HepG2 (cell line): ENCODE results near the gene PHF23. TPM values are rescaled to one million over a fixed set of nuclear protein-coding genes. Genes with fewer than 3 reads are reported as not detected.
A peak's percentile ranks its signal among the peaks of the same experiment; 100 is the strongest.

Experiments
- AGO1 ChIP-seq: fragments of 200-400 bp; formaldehyde crosslinking; IDR thresholded peaks from 2 replicates; pipeline ENCODE4 v1.6.1; 2017; ENCODE audit warnings: mild to moderate bottlenecking, low read depth, low read length, moderate library complexity; ENCODE audit not compliant: poor library complexity, severe bottlenecking
- AGO2 ChIP-seq: fragments of 200-400 bp; formaldehyde crosslinking; optimal IDR thresholded peaks from 2 replicates; pipeline ENCODE3; 2017; ENCODE audit warnings: mild to moderate bottlenecking, low read depth, low read length, moderate library complexity
- ASH2L ChIP-seq: fragments of 300-600, 200-600 bp; sonication (generic); IDR thresholded peaks from 2 replicates; pipeline ENCODE4 v1.7.0; 2017; ENCODE audit warnings: low read depth, mild to moderate bottlenecking, moderate library complexity, mixed read lengths, low read length; ENCODE audit not compliant: insufficient read length
- CHD4 ChIP-seq: fragments of 200-600 bp; sonication (generic); IDR thresholded peaks from 2 replicates; pipeline ENCODE4 v1.7.0; 2017; ENCODE audit warnings: mild to moderate bottlenecking, low read length, borderline replicate concordance
- FUBP1 ChIP-seq: sonication (generic); formaldehyde crosslinking; IDR thresholded peaks from 2 replicates; pipeline ENCODE4 v1.5.1; 2020; ENCODE audit warnings: missing genetic modification reagents, mild to moderate bottlenecking, borderline replicate concordance
- JARID2 ChIP-seq: sonication (generic); formaldehyde crosslinking; IDR thresholded peaks from 2 replicates; pipeline ENCODE4 v1.8.1; 2023; ENCODE audit warnings: missing genetic modification reagents, inconsistent platforms; ENCODE audit not compliant: insufficient replicate concordance
- KDM5A ChIP-seq: fragments of 200-600 bp; sonication (generic); IDR thresholded peaks from 2 replicates; pipeline ENCODE4 v1.7.0; 2018; ENCODE audit warnings: antibody characterized with exemption, mild to moderate bottlenecking, low read length, borderline replicate concordance
- NAIF1 ChIP-seq: sonication (generic); formaldehyde crosslinking; IDR thresholded peaks from 2 replicates; pipeline ENCODE4 v1.5.0; 2020; ENCODE audit warnings: mild to moderate bottlenecking, missing genetic modification reagents, borderline replicate concordance
- PAF1 ChIP-seq: IDR thresholded peaks from 2 replicates; pipeline ENCODE4 v1.6.1; 2016; ENCODE audit warnings: missing genetic modification reagents, missing compliant biosample characterization
- THAP11 ChIP-seq: IDR thresholded peaks from 2 replicates; pipeline ENCODE4 v1.6.1; 2016; ENCODE audit warnings: missing biosample characterization, missing genetic modification reagents
- TSC22D2 ChIP-seq: sonication (generic); formaldehyde crosslinking; IDR thresholded peaks from 2 replicates; pipeline ENCODE4 v1.5.1; 2020; ENCODE audit warnings: missing genetic modification reagents, mild to moderate bottlenecking, borderline replicate concordance
- ZBTB10 ChIP-seq: sonication (generic); formaldehyde crosslinking; IDR thresholded peaks from 2 replicates; pipeline ENCODE4 v1.4.0; 2020; ENCODE audit warnings: missing genetic modification reagents, borderline replicate concordance
- ZBTB7A ChIP-seq: sonication (generic); formaldehyde crosslinking; IDR thresholded peaks from 2 replicates; pipeline ENCODE4 v1.8.0; 2022; ENCODE audit warnings: mild to moderate bottlenecking, missing genetic modification reagents
- ZNF558 ChIP-seq: sonication (generic); formaldehyde crosslinking; IDR thresholded peaks from 2 replicates; pipeline ENCODE4 v1.9.0; 2022; ENCODE audit warnings: mild to moderate bottlenecking, missing genetic modification reagents, borderline replicate concordance
- ZNF678 ChIP-seq: sonication (generic); formaldehyde crosslinking; IDR thresholded peaks from 2 replicates; pipeline ENCODE4 v1.4.0; 2020; ENCODE audit warnings: mild to moderate bottlenecking, missing genetic modification reagents
- ZNF772 ChIP-seq: sonication (generic); formaldehyde crosslinking; IDR thresholded peaks from 2 replicates; pipeline ENCODE4 v1.5.0; 2020; ENCODE audit warnings: mild to moderate bottlenecking, missing genetic modification reagents
- polyA plus RNA-seq, 8 experiments: library from polyadenylated mRNA; depleted of rRNA in 3 of 8; stranded (reverse) in 7 of 8; unstranded in 1 of 8; fragments of >200 nt; fragmentation: Illumina TruSeq in 4 of 8; extraction: Trizol in 4 of 8; gene quantifications; 2 replicates each; pipeline versions ENCODE4 v1.2.1 to v1.2.3, GENCODE V29; 2011 to 2016; ENCODE audit warnings: low read depth in 4 of 8, missing spikeins in 1 of 8, mixed read lengths in 1 of 8; ENCODE audit not compliant: insufficient read depth in 1 of 8
- total RNA-seq, 5 experiments: library from RNA; depleted of rRNA; stranded (reverse); fragments of >200 nt; fragmentation: Illumina TruSeq; extraction: Trizol; gene quantifications; 2 replicates each; pipeline ENCODE4 v1.2.3, GENCODE V29; 2016; ENCODE audit warnings: low read depth in 1 of 5
- TF ChIP-seq, protein P1 (sequence below): sonication (generic); formaldehyde crosslinking; IDR thresholded peaks from 2 replicates; pipeline ENCODE4 v1.9.0; 2022; ENCODE audit warnings: missing genetic modification reagents, mild to moderate bottlenecking, borderline replicate concordance
- TF ChIP-seq, protein P2 (sequence below): sonication (generic); formaldehyde crosslinking; IDR thresholded peaks from 2 replicates; pipeline ENCODE4 v1.9.0; 2021; ENCODE audit warnings: missing genetic modification reagents, mild to moderate bottlenecking, borderline replicate concordance

Gene PHF23
- total and polyA plus RNA-seq, 2 of the 13 experiments (the other 11 are each of a cell fraction or from before 2014, with no cell fraction given), result 27.6 to 33.2 TPM

DNA sequence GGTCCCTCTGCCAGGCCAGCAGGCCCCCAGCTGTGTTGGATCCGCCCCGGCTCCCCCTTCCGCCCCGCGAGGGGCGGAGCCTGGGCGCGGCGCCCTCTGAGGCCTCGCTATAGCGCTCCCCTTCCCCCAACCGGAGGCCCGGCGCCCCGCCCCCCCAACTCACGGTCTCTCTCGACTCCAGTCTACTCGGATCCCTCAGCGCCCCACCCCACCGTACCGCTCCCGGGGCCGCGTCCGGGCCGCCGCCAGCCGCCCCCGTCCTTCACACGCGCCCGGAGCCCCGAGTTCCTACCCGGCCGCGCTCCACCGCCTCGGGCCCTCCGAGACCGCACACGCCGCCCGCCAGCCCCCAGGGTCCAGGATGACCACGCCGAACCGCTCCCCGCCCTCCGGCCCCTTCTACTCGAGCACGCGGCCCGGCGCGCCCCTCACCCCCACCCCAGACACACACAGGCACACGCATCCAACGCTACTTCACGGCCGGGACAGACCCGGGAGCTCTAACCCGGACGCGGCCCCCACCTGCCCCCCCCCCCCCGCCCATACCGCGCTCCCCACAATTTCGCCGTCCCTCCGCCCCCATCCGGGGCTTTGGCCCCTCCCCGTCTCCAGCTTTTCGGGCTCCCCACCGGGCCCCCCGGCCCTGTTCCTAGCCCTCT lies 1.4 kb downstream of the PHF23 start (continued):
- TF ChIP-seq CHD4 (no peak), PAF1 (CRISPR knock-in tag) (no peak), THAP11 (CRISPR knock-in tag) (peak; percentile 74), ZBTB10 (CRISPR knock-in tag) (peak; percentile 48; the same call in 1 of the 2 replicates), FUBP1 (CRISPR knock-in tag) (no peak), ZNF678 (no peak), ZBTB7A (no peak), AGO1 (peak; percentile 48), ZNF558 (CRISPR knock-in tag) (no peak), NAIF1 (CRISPR knock-in tag) (peak; percentile 68; the same call in 1 of the 2 replicates), TSC22D2 (CRISPR knock-in tag) (no peak), AGO2 (peak; percentile 85), ASH2L (no peak), ZNF772 (CRISPR knock-in tag) (no peak), KDM5A (no peak), JARID2 (CRISPR knock-in tag) (no peak)
- TF ChIP-seq, protein P1, sequence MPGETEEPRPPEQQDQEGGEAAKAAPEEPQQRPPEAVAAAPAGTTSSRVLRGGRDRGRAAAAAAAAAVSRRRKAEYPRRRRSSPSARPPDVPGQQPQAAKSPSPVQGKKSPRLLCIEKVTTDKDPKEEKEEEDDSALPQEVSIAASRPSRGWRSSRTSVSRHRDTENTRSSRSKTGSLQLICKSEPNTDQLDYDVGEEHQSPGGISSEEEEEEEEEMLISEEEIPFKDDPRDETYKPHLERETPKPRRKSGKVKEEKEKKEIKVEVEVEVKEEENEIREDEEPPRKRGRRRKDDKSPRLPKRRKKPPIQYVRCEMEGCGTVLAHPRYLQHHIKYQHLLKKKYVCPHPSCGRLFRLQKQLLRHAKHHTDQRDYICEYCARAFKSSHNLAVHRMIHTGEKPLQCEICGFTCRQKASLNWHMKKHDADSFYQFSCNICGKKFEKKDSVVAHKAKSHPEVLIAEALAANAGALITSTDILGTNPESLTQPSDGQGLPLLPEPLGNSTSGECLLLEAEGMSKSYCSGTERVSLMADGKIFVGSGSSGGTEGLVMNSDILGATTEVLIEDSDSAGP (CRISPR knock-in tag), result 0 out of 2 replicates have a peak, but pooled peaks have one; percentile 36
- TF ChIP-seq, protein P2, sequence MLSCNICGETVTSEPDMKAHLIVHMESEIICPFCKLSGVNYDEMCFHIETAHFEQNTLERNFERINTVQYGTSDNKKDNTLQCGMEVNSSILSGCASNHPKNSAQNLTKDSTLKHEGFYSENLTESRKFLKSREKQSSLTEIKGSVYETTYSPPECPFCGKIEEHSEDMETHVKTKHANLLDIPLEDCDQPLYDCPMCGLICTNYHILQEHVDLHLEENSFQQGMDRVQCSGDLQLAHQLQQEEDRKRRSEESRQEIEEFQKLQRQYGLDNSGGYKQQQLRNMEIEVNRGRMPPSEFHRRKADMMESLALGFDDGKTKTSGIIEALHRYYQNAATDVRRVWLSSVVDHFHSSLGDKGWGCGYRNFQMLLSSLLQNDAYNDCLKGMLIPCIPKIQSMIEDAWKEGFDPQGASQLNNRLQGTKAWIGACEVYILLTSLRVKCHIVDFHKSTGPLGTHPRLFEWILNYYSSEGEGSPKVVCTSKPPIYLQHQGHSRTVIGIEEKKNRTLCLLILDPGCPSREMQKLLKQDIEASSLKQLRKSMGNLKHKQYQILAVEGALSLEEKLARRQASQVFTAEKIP (CRISPR knock-in tag), result no peak
